Left lung (tissue), 10 donors: Measurements from ENCODE around the gene EFR3B. TPM values are rescaled to one million over a fixed set of nuclear protein-coding genes. Genes with fewer than 3 reads are reported as not detected.
"Not testable (repeated sequence)": the region's sequence is repeated elsewhere in the genome, so short reads cannot be mapped to it uniquely, and the experiment has no call there.

Experiments used
- ATAC-seq: fragments of 200-7000 bp; cut with Tn5 transposase; one replicate; pipeline ENCODE4 v1.9.1; 2020; ENCODE audit warnings: moderate library complexity
- DNase-seq, 4 donors: peaks; one replicate each; pipeline ENCODE4 v3.0.0-alpha.2; 2013 to 2020
- H3K27ac ChIP-seq, 2 donors: fragments of 200-600 bp; sonication (generic) in 1 of 2; one replicate each; pipeline versions ENCODE4 v1.5.0 to v1.8.0; 2020 to 2021
- H3K27me3 ChIP-seq, 2 donors: fragments of 200-600 bp; sonication (generic) in 1 of 2; one replicate each; pipeline versions ENCODE4 v1.5.0 to v1.8.0; 2020 to 2021
- H3K36me3 ChIP-seq, 2 donors: fragments of 200-600 bp; sonication (generic) in 1 of 2; one replicate each; pipeline versions ENCODE4 v1.5.0 to v1.8.0; 2020 to 2021
- H3K4me1 ChIP-seq, 2 donors: fragments of 200-600 bp; one replicate each; pipeline ENCODE4 v1.8.0; 2021
- H3K4me3 ChIP-seq, 2 donors: fragments of 200-600 bp; sonication (generic) in 1 of 2; one replicate each; pipeline versions ENCODE4 v1.5.0 to v1.8.0; 2020 to 2021; ENCODE audit warnings: mild to moderate bottlenecking in 1 of 2
- H3K9me3 ChIP-seq, 2 donors: fragments of 200-600 bp; sonication (generic) in 1 of 2; one replicate each; pipeline versions ENCODE4 v1.5.0 to v1.8.0; 2020 to 2021
- CTCF ChIP-seq, 2 donors: fragments of 200-600 bp; sonication (generic) in 1 of 2; IDR thresholded peaks; one replicate each; pipeline versions ENCODE4 v1.5.0 to v1.8.0; 2021; ENCODE audit warnings: antibody characterized with exemption in 2 of 2
- intact Hi-C, 2 donors: fragments of 100-400 bp; cut with DNase I; formaldehyde crosslinking; loops; one replicate each; pipeline versions ENCODE4 v1.11.2 to v1.14.2; 2022
- polyA plus RNA-seq, 6 donors: library from polyadenylated mRNA; unstranded; fragments of 120-200 nt; gene quantifications; one replicate each; pipeline ENCODE4 v1.2.1, GENCODE V29; 2013; ENCODE audit not compliant: insufficient read length in 6 of 6
- total RNA-seq, 2 donors: library from RNA; stranded (reverse); fragmentation: NEBNext Ultra II Directional; extraction: Animal tissue kit (Norgen Biotek cat#: 25700); gene quantifications; one replicate each; pipeline ENCODE4 v1.2.1, GENCODE V29; 2021
- donor health status: DM: no; HTN: yes; CAD: no.
- donor health status: DM: no; HTN: no; CAD: no.

Gene EFR3B
- total and polyA plus RNA-seq, 8 donors = 2.4 to 10.5 (median 7.6) TPM

DNA sequence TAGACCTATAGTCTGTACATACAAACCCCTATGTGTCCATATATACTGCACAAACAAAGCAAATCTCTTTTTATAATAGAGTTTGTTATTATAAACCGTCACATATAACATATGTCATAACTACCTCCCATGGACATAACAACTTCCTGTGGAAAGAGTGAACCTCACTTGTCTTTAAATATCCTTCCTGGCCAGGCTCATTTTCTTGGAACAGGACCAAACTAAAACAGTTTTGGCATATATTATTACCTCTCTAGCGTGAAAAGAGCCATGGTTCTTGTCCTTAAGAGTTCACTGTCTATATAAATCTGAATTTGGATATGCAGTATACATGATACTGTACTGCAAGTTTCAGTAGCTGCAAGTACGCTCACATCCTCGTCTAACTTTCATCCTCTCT is 41.8 kb upstream of the EFR3B start:
- no peaks in the 10 kb centered on the region for H3K36me3 ChIP-seq
- no peaks in the 10 kb centered on the region for H3K9me3 ChIP-seq
- ATAC-seq = no peak
- H3K27me3 ChIP-seq = no peaks in the 10 kb centered on the region
- no peaks in the 10 kb centered on the region for H3K4me1 ChIP-seq
- no peak overlapping the region for H3K27ac ChIP-seq
- intact Hi-C loops = no loop called here
- TF ChIP-seq CTCF (IDR thresholded peaks at IDR 0.05) = no peak
- H3K4me3 ChIP-seq = no peak overlapping the region
- DNase-seq = no peak

DNA sequence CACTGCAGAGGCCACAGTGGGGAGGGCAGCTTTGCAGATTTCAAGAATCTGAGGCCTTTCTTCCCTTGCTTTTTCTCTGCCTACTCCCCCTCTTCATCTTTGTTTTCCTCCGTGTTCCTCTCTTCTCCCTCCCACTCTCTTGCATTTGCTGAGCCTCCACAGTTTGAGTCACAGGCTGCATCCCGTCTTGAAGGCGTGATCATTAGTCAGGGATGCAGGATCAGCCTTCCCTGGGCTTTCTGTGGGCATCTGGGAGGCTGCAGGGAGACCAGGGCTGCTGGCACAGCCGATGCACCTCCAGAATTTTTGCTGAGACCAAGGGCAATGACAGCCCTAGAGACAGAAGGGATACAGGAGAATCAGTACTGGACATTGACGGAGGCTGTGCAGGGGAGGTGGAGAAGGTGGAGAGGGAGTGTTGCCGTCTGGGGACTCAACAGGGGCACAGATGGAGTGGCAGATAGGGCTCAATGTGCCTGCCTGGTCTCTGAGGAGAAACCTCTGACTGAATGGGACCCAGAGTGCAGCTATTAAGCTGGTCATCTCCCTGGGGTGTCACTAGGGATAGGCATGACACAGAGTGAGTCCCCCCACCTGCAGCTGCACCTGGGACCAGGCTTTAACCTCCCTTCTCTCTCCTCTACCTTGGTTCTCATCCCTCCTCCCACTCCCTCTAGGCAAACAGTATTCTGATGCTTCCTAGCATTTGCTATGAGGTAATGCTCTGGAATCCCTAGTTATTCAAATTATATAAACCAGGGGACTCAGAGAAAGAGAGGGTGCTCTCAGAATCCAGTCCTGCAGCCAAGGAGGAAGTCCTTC is 41.2 kb upstream of the EFR3B start:
- no peak for TF ChIP-seq CTCF (IDR thresholded peaks at IDR 0.05)

GRCh38 chr2:25001325-25001637 is 40.6 kb upstream of the EFR3B start:
- H3K4me3 ChIP-seq = no peak overlapping the region
- intact Hi-C loops = no loop called here
- no peaks in the 10 kb centered on the region for H3K9me3 ChIP-seq
- H3K4me1 ChIP-seq = no peaks in the 10 kb centered on the region
- H3K27me3 ChIP-seq = no peaks in the 10 kb centered on the region
- ATAC-seq = no peak
- TF ChIP-seq CTCF (IDR thresholded peaks at IDR 0.05) = no peak
- no peaks in the 10 kb centered on the region for H3K36me3 ChIP-seq
- no peak overlapping the region for H3K27ac ChIP-seq
- DNase-seq = no peak

More for the DNA sequence above, 41.2 kb upstream of the EFR3B start:
- Histone ChIP-seq H3K36me3 (no peaks in the 10 kb centered on the region), H3K27me3 (no peaks in the 10 kb centered on the region), H3K9me3 (no peaks in the 10 kb centered on the region), H3K27ac (no peak overlapping the region), H3K4me3 (no peak overlapping the region), H3K4me1 (no peaks in the 10 kb centered on the region)
- no peak for ATAC-seq
- DNase-seq = no peak
- intact Hi-C loops = no loop called here

DNA sequence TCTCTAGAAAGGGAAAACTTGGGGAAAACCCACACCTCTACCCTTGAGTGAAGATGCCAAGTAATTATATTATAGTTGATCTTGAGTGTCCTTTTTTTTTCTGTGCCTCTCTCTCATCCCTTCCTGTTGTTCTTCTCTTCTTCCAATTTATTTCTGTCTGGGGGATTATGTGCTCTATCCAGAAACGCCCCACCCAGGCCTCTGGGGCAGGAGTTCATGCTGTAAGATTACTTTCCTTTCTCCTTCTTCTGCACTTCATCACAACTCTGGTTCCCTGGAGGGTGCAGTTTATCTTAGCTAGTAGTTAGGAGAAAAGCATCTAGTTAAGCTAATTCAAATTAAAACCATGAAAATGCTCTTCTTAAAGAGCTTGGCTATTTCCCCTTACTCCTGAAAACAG is 39.8 kb upstream of the EFR3B start:
- no peak for TF ChIP-seq CTCF (IDR thresholded peaks at IDR 0.05)
- H3K4me1 ChIP-seq = no peaks in the 10 kb centered on the region
- no peaks in the 10 kb centered on the region for H3K9me3 ChIP-seq
- no peaks in the 10 kb centered on the region for H3K27me3 ChIP-seq
- DNase-seq (no peak), ATAC-seq (no peak)
- no peaks in the 10 kb centered on the region for H3K36me3 ChIP-seq
- no peak overlapping the region for H3K27ac ChIP-seq
- H3K4me3 ChIP-seq = no peak overlapping the region
- intact Hi-C loops = no loop called here

GRCh38 chr2:25009954-25010353 is 31.9 kb upstream of the EFR3B start:
- H3K27ac ChIP-seq = no peak overlapping the region
- ATAC-seq = no peak
- TF ChIP-seq CTCF (IDR thresholded peaks at IDR 0.05) = no peak
- intact Hi-C loops = no loop called here
- H3K27me3 ChIP-seq = no peaks in the 10 kb centered on the region
- H3K36me3 ChIP-seq = no peaks in the 10 kb centered on the region
- H3K4me1 ChIP-seq = no peaks in the 10 kb centered on the region
- H3K4me3 ChIP-seq = no peak overlapping the region
- H3K9me3 ChIP-seq = no peaks in the 10 kb centered on the region
- DNase-seq = no peak

GRCh38 chr2:25011342-25011741 is 30.5 kb upstream of the EFR3B start:
- DNase-seq, H3K27ac ChIP-seq, H3K27me3 ChIP-seq, H3K9me3 ChIP-seq, H3K4me3 ChIP-seq, H3K36me3 ChIP-seq, intact Hi-C loops, ATAC-seq, H3K4me1 ChIP-seq: not testable (repeated sequence)
